Left hindlimb (tissue), 1 donor: Measurements from ENCODE around the gene SPARCL1.
"Not testable (repeated sequence)": the region's sequence is repeated elsewhere in the genome, so short reads cannot be mapped to it uniquely, and the experiment has no call there.

Source experiments
- DNase-seq: peaks from one replicate; pipeline ENCODE4 v3.0.0-alpha.2; 2018

The SPARCL1 gene

DNA sequence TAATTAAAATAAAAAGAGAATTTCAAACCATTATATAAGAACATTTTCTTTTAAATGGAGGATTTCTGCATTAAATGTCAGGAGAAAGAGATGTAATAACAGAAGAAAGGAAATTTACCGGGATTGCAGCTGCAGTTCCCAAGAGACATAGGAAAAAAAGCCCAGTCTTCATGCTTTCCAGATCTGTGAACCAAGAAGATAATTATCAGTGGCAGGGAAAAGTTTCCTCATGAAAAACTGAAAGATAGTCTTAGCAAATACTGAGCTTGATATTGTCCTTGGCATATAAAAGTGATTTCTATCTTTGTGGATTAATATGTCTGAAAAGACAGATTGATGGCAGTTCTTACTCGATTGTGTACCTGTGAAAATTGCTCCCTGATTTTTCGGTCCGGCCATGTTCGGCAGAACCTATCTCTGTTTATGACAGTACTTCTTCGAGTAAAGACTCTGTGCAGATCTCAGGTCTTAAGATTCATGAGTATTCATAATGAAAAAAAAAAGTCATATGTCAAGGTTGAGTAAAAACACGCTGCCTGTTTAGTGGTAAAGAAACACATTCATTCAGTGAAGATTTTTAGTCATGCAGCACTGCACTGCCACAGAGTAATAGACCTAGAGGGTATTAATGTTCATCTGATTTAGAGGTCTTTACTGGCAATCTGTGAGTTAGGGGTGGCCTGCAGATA, 29.6 kb downstream of the SPARCL1 start:
- no peak for DNase-seq

DNA sequence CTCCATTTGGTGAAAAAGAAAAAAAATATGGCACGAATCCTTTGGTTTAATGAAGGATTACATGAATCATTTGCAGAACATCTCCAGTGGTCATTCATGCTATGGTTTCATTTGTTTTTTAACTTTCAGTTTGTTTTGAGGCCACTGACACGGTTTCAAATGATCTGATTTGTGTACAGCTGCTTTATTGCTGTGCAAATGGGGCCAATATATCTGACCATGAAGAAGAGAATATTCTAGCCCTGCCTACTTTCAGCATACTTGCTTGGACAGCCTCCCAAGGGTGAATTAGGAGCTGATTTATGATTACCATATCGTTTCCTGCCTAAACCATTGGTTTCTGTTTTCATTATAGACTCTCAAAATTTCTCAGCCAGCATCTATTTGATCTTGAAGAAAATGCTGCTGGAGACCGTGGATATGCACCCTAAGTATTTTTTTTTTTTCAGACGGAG, 30.7 kb downstream of the SPARCL1 start:
- no peak for DNase-seq

DNA sequence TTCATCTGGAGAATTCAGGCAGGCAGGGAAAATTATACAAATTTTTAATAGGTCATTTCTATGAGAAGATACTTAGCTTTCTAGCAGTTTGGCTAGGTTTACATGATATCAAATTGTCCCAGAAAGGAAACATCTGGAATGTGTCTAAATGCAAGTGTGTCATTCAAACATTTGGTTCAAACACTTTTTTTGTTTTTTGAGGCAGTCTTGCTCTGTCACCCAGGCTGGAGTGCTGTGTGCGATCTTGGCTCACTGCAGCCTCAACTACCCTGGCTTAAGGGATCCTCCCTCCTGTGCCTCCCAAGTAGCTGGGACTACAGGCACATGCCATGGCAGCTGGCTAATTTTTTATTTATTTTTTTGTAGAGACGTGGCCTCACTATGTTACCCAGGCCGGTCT, 31.6 kb downstream of the SPARCL1 start:
- DNase-seq: no peak

DNA sequence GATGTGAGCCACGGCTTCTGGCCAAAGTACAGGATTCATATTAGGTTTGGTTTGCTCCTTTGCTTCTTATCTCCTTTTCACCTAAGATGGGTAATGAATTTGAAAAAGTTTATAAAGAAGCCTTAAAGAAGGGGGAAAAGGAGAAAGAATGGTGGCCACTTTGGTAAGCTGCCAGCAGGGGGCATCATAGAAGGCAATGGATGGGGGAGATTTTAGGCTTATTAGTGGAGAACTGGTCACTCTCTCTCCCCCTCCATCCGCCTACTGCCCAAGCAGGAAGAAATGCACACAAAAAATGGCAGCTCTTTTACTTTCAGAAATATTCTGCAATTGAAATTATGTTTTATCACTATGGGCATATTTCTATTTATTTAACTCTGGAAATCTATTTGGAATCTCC, 32.0 kb downstream of the SPARCL1 start:
- no peak for DNase-seq

DNA sequence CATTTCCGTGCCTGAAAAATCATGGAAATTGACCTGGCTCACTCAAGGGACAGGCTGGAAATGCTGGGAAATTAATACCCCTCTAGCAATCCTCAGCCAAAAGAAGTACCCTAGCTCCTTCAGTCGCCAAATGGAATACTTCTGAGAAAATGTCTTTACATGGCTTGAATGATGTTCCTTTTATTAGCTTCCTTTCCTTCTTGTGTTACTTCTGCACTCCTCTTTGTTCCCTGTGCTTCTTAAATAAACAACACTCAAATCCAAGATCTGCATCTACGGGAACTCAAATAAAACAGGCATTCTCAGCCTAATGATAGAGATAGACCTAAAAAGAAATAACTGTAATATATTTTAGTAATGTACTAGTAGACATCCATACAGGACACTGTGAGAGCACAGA, 36.1 kb downstream of the SPARCL1 start:
- no peak for DNase-seq

DNA sequence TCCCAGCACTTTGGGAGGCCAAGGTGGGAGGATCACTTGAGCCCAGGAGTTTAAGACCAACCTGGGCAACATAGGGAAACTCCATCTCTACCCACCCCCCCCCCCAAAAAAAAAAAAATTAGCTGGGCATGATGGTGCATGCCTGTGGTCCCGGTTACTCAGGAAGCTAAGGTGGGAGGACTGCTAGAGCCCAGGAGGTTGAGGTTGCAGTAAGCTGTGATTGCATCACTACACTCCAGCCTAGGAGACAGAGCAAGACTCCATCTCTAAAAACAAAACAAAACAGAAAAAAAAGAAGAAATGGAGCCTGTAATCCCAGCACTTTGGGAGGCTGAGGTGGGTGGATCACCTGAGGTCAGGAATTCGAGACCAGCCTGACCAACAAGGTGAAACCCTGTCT, 37.3 kb downstream of the SPARCL1 start:
- not testable (repeated sequence) for DNase-seq

DNA sequence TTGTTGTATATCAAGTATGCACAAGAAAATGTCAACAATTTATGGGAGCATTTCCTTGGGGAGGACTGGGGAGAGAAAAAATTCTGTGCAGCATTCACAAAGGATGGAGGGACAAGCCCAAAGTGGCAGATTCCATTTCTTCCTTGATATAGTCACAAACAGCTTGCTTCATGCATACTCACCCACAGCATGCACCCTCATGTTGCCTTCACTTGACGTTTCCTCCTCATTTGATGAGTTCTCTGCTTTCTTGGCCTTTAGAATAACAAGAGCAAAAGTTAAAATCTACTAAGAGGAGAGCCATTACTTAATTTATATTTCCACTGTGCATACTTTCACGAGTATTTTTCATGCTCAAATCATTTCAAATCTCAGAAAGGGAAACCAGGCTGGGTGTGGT, 37.7 kb downstream of the SPARCL1 start:
- no peak for DNase-seq

DNA sequence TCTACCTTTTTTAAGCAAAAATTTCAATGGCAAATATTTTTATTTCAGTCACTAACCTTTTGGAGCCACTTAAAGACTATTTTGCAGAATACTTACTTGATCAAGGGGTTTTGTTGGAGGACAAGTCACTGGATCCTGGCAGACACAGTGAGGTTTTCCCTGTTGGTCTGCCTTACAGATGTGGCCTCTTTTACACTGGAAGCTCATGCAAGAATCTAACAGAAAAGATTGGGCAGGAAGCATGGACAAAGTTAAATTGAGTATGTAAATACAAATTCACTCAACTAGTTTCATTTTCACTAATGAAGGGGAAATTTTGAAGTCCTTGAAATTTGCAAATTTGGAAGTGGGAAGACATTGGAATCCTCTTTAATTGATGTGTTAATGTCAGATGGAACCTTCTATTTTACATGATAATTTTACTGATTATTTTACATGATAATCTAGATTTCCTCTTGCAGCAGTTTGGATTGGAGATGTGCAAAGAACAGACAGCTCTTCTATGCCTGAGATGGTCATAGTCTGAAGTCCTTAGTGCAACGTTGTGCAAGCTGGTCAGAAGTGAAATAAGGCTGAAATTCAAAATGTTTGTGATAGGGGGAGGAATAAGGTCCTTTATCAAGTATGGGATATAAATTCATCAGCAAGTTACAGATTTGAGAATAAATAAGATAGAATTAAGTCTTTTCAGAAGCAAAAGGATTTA, 38.4 kb downstream of the SPARCL1 start:
- no peak for DNase-seq

DNA sequence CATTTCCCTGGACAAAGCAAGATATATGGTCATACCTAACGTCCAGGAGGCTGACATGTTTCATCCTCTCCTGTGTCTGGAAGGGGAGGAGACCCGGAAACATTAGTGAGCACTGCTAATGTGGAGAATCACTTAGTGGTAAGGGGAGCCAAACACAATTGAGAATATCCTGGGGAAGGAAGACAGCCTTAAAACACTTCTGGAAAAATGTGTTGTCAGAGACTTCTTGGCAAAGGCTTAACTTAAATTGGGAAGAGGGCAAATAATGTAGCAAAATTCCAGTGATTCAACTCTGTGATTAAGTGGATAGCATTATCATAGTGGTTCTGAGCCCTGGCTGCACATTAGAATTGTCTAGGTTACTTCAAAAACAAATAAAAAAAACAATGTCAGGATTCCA, 39.5 kb downstream of the SPARCL1 start:
- DNase-seq: no peak

DNA sequence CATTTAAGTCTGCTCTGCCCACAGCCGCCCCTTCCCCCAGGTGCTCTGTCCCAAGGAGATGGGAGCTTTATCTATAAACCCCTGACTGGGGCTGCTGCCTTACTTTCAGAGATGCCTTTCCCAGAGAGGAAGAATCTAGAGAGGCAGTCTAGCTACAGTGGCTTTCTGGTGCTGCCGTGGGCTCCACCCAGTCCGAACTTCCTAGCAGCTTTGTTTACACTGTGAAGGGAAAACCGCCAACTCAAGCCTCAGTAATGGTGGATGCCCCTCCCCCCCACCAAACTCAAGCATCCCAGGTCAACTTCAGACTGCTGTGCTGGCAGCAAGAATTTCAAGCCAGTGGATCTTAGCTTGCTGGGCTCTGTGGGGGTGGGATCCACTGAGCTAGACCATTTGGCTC, 40.5 kb downstream of the SPARCL1 start:
- DNase-seq: not testable (repeated sequence)

DNA sequence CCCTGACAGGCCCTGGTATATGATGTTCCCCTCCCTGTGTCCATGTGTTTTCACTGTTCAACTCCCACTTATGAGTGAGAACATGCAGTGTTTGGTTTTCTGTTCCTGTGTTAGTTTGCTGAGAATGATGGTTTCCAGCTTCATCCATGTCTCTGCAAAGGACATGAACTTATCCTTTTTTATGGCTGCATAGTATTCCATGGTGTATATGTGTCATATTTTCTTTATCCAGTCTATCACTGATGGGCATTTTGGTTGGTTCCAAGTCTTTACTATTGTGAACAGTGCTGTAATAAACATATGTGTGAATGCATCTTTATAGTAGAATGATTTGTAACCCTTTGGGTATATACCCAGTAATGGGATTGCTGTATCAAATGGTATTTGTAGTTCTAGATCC, 45.9 kb downstream of the SPARCL1 start:
- not testable (repeated sequence) for DNase-seq

DNA sequence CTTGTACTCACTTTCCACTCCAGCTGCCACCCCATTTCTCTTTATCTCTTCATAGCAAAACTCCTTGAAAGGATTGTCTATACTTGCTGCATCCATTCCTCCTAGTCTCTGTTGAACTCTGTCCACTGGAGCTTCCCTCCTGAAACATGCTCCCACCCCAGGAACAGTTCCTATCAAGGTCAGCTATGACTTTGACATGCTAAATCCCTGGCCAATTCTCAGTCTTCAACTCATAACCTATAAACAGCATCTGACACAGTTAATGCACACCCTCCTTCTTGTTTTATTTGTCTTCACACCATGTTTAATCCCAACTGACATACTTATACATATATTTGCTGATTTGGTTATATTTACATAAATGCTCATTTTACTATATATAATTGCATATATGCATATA, 47.8 kb downstream of the SPARCL1 start:
- no peak for DNase-seq

DNA sequence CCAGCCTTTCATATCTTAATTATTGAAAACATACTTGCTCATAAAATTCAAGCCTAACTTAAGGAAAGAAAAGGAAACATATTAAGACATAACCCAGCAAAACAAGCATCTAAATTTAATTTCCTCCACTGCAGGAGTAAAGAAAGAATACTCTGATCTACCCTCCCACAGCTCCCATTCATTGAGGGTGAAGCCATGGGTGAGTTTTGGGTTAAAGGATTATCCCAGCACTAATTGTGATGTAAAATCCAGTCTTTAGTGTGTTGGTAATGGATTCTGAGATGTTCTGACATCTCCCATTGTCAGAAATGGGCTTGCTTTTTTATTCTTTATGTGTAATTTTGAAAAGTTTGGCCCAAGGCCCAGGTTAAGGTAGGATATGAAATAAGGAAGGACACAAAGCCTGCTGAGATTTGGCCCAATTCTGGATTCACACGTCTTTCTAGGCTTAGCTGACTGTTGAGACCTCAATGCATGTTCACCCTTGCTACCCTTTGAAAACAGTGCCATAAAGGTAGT, 50.4 kb downstream of the SPARCL1 start:
- no peak for DNase-seq

DNA sequence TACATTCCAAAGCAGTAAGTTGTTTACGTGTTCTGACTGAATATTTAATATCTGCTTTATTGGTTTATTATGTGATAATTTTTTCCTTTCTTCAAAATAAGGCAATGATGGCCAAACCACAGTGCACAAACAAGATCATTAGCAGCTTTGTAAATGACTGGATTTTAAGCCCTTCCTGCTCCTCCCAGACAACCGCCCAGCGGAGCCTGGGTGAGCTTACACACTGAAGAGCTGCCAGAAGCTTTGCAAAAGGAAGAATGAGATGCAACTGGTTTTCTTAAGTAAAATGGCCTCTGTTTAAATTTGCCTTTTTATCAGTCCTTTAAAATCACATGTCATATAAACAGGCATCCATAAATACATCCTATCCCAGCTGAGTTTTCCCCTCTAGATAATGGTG, 52.2 kb downstream of the SPARCL1 start:
- no peak for DNase-seq

DNA sequence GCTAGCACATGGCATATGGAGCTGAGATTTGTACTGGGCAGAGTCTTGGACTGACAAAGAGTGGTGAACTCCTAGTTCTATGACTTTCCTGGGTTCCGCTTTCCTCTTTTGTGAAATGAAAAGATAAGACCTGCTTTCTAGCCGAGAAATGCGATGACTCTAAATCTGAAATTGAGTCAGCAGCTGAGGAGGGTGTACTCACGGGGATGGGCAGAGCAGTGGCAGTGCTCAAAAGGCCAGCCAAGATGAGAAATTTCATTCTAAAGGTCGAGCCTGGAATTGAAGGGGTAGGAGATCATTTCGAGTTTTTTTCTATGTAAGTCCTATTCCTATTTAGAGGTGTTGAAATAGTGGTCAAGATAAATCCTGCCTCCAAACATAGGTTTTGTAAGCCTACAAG, 59.8 kb downstream of the SPARCL1 start:
- no peak for DNase-seq

DNA sequence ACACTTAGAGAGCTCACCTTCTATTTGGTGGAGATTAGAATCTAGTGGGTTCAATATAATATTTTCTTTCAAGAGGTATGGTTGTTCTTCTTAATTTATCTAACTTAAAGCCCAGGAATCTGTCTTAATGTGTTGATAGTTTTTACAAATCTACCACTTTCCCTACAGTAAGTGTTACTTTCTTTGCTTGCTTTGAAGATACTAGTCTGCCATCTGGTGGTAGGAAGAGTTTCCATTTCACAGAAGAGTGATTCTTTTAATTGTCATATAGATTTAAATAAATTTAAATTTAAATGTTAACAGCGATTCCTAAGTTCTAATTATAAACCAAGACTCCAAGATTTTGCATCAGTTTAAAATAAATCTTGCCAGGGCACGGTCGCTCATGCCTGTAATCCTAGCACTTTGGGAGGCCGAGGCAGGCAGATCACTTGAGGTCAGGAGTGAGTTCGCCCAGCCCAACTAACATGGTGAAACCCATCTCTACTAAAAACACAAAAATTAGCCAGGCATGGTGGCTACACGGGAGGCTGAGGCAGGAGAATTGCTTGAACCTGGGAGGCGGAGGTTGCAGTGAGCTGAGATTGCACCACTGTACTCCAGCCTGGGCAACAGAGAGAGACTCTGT, 63.3 kb downstream of the SPARCL1 start:
- no peak for DNase-seq

DNA sequence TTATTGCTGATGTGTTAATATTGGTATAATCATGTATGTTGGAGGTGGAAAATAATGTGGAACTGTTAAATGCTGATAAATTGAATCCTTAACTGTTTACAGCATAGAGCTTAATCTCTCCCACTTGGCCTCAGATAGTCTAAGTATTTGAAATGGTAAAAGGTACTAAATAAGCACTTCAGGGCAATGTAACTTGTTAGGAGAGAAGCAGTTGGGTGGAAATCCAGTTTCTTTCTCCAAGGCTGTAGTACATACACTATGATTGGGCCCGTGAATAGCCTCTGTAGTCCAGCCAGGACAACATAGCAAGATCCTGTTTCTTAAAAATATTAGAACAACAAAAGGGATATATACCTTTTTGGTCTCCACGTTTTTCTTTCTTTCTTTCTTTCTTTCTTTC, 67.1 kb downstream of the SPARCL1 start:
- DNase-seq: no peak

DNA sequence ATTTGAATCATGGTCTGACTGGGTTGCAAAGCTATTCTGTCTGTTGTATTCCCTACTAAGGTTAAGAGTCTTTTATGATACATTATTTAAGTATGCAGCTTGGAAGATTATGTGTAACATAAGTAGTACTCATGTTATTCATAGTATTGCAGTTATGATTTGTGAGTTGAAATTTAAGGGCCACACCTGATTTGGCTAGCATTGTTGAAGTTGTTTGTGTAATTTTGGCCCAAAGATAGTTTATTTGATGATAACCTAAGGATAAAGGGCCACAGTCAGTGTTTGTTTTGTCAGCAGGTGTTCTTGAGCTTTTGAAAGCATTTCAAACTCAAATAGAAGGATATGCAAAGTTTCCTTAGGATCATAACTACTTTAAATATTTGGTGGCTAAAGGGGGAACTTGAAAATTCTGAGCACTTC, 67.9 kb downstream of the SPARCL1 start:
- DNase-seq: no peak

DNA sequence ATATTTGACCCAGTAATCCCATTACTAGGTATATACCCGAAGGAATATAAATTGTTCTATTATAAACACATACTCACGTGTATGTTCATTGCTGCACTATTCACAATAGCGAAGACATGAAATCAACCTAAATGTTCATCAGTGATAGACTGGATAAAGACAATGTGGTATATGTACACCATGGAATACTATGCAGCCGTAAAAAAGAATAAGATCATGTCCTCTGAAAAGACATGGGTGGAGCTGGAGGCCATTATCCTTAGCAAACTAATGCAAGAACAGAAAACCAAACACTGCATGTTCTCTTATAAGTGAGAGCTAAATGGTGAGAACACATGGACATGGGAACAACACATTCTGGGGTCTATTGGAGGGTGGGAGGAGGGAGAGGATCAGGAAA, 70.3 kb downstream of the SPARCL1 start:
- DNase-seq: no peak

DNA sequence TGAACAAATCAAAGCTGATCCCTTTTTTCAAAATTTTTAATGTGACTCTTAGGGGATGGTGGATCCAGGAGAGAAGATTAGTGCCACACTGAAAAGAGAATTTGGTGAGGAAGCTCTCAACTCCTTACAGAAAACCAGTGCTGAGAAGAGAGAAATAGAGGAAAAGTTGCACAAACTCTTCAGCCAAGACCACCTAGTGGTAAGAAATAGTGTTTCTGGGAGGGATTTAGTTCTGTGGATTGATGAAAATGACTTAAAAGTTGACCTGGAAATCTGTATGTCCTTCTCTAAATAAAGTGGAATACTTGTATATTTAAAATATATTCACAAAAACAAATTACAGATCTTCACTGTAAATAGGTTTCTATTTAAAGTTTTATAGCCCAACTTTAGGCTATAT, 77.6 kb downstream of the SPARCL1 start:
- no peak for DNase-seq

DNA sequence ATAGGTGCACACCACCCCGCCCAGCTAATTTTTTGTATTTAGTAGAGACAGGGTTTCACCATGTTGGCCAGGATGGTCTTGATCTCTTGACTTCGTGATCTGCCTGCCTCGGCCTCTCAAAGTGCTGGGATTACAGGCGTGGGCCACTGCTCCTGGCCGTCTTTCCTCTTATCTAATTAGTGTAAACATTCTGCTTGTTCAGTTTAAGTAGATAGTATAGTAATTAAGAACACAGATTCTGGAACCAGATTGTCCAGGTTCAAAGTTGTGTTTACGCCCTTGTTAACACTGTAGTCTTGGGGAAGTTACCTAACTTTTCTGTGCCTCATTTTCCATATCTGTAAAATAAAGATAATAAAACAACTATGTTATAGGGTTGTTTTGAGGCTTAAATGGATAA, 82.8 kb downstream of the SPARCL1 start:
- not testable (repeated sequence) for DNase-seq

DNA sequence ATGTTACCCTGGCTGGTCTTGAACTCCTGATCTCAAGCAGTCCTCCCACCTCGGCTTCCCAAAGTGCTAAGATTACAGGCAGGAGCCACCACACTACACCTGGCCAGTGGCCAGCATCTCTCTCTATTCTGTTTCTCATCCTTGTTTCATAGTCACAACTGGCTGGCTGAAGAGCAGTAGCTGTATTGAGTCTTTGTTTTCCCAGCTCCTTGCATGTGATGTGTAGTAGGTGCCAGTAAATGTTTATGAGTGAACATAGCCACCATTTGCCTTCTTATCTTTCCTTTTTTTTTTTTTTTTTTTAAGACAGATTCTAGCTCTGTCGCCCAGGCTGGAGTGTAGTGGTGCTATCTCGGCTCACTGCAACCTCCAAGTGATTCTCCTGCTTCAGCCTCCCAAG, 83.2 kb downstream of the SPARCL1 start:
- no peak for DNase-seq

DNA sequence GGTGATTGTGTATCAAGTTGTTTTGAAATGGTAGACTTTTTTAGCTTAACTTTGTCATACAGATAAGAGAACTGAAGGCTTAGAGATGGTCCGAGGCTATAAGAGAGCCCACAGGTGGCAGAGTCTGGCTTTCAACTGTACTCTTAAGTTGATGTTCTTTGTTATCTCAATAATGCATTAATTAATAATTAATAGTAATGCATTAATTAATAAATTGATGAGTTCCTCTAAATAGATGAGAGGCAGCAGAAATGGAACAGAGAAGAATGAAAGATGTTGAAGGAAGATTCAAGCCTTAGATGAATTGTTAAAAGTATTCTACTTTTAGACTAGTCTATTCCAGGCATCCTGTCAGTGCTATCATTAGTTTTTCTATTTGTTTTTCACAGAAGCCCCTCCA, 84.4 kb downstream of the SPARCL1 start:
- DNase-seq: no peak

DNA sequence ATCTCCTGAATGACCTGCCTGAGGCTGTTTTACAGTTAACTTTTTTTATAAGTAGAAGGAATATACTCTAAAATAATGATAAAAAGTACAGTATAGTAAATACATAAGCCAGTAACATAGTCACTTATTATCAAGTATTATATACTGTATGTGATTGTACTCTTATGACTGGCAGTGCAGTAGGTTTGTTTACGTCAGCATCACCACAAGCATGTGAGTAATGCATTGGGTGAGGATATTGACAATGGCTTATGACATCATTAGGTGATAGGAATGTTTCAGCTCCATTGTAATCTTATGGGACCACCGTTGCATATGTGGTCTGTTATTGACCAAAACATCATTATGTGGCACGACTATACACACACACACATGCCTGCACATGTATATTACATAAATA, 86.3 kb downstream of the SPARCL1 start:
- no peak for DNase-seq
